Esophagus muscularis mucosa (tissue), 4 donors: ENCODE measurements around the gene SUMO3. TPM values are rescaled to one million over a fixed set of nuclear protein-coding genes. Genes with fewer than 3 reads are reported as not detected.

ENCODE experiments used
- DNase-seq: peaks from one replicate; pipeline ENCODE4 v3.0.0-alpha.2; 2017; ENCODE audit errors: extremely low spot score
- H3K27ac ChIP-seq, 4 donors: fragments of 200-600 bp; sonication (generic); replicated peaks in 1 of 4; 1 replicate in 3 of 4; 2 replicates in 1 of 4; pipeline ENCODE4 v1.5.1; 2016 to 2019; ENCODE audit warnings: mild to moderate bottlenecking in 1 of 4
- H3K27me3 ChIP-seq, 4 donors: fragments of 200-600 bp; sonication (generic); one replicate each; pipeline versions ENCODE4 v1.5.1 to v1.6.0; 2016 to 2019
- H3K36me3 ChIP-seq, 4 donors: fragments of 200-600 bp; sonication (generic); one replicate each; pipeline ENCODE4 v1.5.1; 2016 to 2019
- H3K4me1 ChIP-seq, 4 donors: fragments of 200-600 bp; sonication (generic); one replicate each; pipeline ENCODE4 v1.5.1; 2016 to 2019
- H3K4me3 ChIP-seq, 4 donors: fragments of 200-600 bp; sonication (generic); 1 replicate in 2 of 4; 2 replicates in 2 of 4; pipeline ENCODE4 v1.5.1; 2016 to 2019; ENCODE audit warnings: mild to moderate bottlenecking in 4 of 4, moderate library complexity in 1 of 4
- H3K9me3 ChIP-seq, 4 donors: fragments of 200-600 bp; sonication (generic); 1 replicate in 3 of 4; 2 replicates in 1 of 4; pipeline ENCODE4 v1.5.1; 2016 to 2019
- EP300 ChIP-seq: sonication (generic); formaldehyde crosslinking; IDR thresholded peaks from one replicate; pipeline ENCODE4 v1.6.1; 2017; ENCODE audit warnings: antibody characterized with exemption
- POLR2A ChIP-seq: fragments of 450-650 bp; IDR thresholded peaks from one replicate; pipeline ENCODE4 v1.6.1; 2017; ENCODE audit warnings: antibody characterized with exemption, moderate library complexity, mild to moderate bottlenecking, low read depth
- POLR2AphosphoS5 ChIP-seq, 2 donors: sonication (generic); formaldehyde crosslinking; IDR thresholded peaks; one replicate each; pipeline ENCODE4 v1.6.1; 2017; ENCODE audit warnings: antibody characterized with exemption in 2 of 2
- WGBS: methylation state at CpG from one replicate; pipeline ENCODE4 v1.1.5; 2018; 5-methylcytosine and 5-hydroxymethylcytosine counted together
- intact Hi-C: fragments of 100-400 bp; cut with DNase I; formaldehyde crosslinking; loops from one replicate; pipeline ENCODE4 v1.15.1; 2023
- total RNA-seq, 4 donors: library from RNA; depleted of rRNA; stranded (reverse); fragments of >200 nt; gene quantifications; one replicate each; pipeline versions ENCODE4 v1.1.0 to v1.2.1, GENCODE V29; 2016
- TF ChIP-seq, protein P1 (sequence below), 3 experiments: fragments of 200-600 bp in 2 of 3; fragments of 450-650 bp in 1 of 3; sonication (generic) in 2 of 3; IDR thresholded peaks; one replicate each; pipeline ENCODE4 v1.5.1; 2017 to 2019; ENCODE audit warnings: antibody characterized with exemption in 3 of 3, mild to moderate bottlenecking in 2 of 3, moderate library complexity in 1 of 3

Gene SUMO3
- total RNA-seq, 4 donors from 2014 or later, result 46.1 to 52.2 (median 48.6) TPM

DNA sequence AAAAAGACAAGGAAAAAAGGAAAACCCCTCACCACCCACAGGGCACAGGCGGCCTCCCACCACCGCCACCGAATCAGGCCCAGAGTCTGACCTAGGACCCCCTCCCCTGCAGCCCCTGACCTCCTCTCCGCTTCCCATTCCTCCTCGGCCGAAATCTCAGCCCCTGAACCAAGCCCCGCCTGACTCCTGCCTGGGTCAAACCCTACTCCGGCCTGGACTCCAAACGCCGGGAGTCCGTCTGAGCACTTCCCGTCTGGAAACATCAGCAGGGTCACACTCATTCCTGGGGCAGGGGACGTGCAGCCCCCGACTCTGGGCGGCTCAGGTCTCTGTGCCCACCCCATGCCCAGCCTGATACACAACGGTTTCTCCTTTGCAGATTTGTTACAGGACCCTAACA is 26.4 kb upstream of the SUMO3 start:
- peaks cover 8 to 15% (median 11%) of the 10 kb centered on the region in 4 donors for H3K36me3 ChIP-seq
- H3K27me3 ChIP-seq, result peaks cover 0 to 42% (median 3%) of the 10 kb centered on the region in 4 donors
- no peak for DNase-seq
- H3K4me3 ChIP-seq, result no peak overlapping the region
- no peak for TF ChIP-seq POLR2A
- TF ChIP-seq, protein P1, sequence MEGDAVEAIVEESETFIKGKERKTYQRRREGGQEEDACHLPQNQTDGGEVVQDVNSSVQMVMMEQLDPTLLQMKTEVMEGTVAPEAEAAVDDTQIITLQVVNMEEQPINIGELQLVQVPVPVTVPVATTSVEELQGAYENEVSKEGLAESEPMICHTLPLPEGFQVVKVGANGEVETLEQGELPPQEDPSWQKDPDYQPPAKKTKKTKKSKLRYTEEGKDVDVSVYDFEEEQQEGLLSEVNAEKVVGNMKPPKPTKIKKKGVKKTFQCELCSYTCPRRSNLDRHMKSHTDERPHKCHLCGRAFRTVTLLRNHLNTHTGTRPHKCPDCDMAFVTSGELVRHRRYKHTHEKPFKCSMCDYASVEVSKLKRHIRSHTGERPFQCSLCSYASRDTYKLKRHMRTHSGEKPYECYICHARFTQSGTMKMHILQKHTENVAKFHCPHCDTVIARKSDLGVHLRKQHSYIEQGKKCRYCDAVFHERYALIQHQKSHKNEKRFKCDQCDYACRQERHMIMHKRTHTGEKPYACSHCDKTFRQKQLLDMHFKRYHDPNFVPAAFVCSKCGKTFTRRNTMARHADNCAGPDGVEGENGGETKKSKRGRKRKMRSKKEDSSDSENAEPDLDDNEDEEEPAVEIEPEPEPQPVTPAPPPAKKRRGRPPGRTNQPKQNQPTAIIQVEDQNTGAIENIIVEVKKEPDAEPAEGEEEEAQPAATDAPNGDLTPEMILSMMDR (IDR thresholded peaks at IDR 0.05), result no peak
- TF ChIP-seq POLR2AphosphoS5 (IDR thresholded peaks at IDR 0.05), result no peak
- TF ChIP-seq EP300, result no peak
- 66% methylated on average over 14 of the region's 16 CpGs for WGBS
- no peaks in the 10 kb centered on the region for H3K9me3 ChIP-seq
- intact Hi-C loops, result no loop called here
- H3K4me1 ChIP-seq, result peaks cover 21 to 28% (median 23%) of the 10 kb centered on the region in 4 donors
- H3K27ac ChIP-seq, result no peak overlapping the region

DNA sequence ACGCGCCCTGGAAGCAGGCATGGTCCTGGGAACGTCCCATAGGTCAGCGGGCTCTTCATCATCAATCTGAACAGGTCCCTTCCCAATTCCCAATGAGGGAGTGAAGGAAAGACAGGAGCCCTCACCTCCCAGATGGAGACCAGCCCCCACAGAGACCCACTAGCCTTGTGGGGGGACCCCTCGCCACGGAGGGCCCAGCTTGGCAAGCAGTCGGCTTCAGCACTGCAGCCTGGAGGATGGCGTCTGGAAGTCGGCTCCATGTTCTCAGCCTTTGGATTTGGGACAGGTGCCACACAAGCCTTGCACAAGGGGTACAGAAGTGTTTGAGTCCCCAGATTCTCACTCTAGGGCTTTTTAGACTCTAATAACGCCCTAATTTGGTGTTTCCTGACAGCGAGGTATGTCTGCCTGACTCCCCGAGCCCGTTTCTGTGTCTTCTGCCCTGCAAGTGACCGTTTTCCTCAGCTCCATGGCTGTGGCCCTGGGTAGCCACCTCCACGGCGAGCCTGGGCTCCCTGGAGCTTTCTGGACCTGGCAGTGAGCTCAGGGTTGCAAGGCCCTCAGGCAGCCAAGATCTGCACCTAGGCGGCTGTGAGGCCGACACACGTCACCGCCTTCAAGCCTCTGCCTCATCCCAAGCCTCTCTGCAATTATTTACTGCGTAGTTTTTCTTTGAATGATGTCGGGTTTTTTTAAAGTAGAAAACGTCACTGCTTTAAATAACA is 25.0 kb upstream of the SUMO3 start:
- H3K36me3 ChIP-seq, result peaks cover 0 to 2% (median 0%) of the 10 kb centered on the region in 4 donors
- peaks cover 21 to 28% (median 23%) of the 10 kb centered on the region in 4 donors for H3K4me1 ChIP-seq
- peaks cover 0 to 42% (median 3%) of the 10 kb centered on the region in 4 donors for H3K27me3 ChIP-seq
- intact Hi-C loops, result no loop called here
- no peaks in the 10 kb centered on the region for H3K9me3 ChIP-seq
- no peak overlapping the region for H3K4me3 ChIP-seq
- DNase-seq, result no peak
- no peak overlapping the region for H3K27ac ChIP-seq
- 83% methylated on average over 18 of the region's 23 CpGs for WGBS
- TF ChIP-seq EP300 (no peak), POLR2A (no peak), POLR2AphosphoS5 (IDR thresholded peaks at IDR 0.05) (no peak)
- TF ChIP-seq, protein P1 (IDR thresholded peaks at IDR 0.05), result no peak

DNA sequence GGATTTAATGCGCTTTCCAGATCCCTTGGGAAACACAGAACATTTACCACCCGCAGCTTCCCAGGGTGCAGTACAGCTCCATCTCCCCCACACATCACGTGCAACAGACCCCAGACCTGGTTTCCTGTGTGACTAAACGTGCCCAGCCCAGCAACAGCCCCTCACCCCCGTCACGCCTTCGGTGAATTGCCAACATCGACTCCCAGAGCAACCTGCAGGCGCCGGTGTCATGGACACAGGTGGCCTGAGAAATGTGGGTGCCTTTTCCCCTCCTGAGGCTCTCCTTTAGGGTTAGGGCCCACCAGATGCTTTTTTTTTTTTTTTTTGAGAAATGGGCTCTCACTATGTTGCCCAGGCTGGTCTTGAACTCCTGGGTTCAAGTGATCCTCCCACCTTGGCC is 24.2 kb upstream of the SUMO3 start:
- DNase-seq, result no peak
- Histone ChIP-seq H3K36me3 (no peaks in the 10 kb centered on the region), H3K4me3 (no peak overlapping the region), H3K27me3 (peaks cover 0 to 42% (median 3%) of the 10 kb centered on the region in 4 donors), H3K9me3 (no peaks in the 10 kb centered on the region), H3K4me1 (peaks cover 18 to 22% (median 21%) of the 10 kb centered on the region in 4 donors), H3K27ac (no peak overlapping the region)
- TF ChIP-seq POLR2AphosphoS5 (IDR thresholded peaks at IDR 0.05) (no peak), POLR2A (no peak), EP300 (no peak)
- TF ChIP-seq, protein P1 (IDR thresholded peaks at IDR 0.05), result no peak
- intact Hi-C loops, result no loop called here
- 83% methylated on average over 10 of the region's 10 CpGs for WGBS

DNA sequence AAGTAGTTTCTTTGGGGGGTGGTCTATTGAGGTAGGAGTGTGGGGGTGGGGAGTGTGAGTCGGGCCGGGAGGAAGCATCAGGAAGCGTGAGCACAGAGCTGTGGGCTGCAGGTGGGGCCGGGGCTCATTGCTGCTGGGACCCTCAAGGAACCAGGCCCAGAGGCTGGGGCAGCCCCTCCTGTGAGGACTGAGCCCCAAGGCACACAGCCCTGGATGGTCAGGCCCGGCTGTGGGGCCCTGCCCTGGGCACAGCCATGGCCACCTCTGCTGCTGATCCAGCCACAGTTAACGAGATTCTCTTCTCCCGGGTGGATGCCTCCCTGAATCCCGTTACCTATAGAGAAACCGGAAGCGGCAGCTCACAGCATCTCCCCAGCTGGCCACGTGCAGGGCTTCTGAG is 22.9 kb upstream of the SUMO3 start:
- TF ChIP-seq, protein P1 (IDR thresholded peaks at IDR 0.05), result no peak
- no peak for TF ChIP-seq EP300
- H3K9me3 ChIP-seq, result no peaks in the 10 kb centered on the region
- WGBS, result 83% methylated on average over 9 of the region's 11 CpGs
- H3K27me3 ChIP-seq, result peaks cover 0 to 40% (median 3%) of the 10 kb centered on the region in 4 donors
- H3K4me1 ChIP-seq, result peaks cover 11 to 17% (median 16%) of the 10 kb centered on the region in 4 donors
- no peaks in the 10 kb centered on the region for H3K36me3 ChIP-seq
- no peak overlapping the region for H3K27ac ChIP-seq
- DNase-seq, result no peak
- H3K4me3 ChIP-seq, result no peak overlapping the region
- intact Hi-C loops, result no loop called here

DNA sequence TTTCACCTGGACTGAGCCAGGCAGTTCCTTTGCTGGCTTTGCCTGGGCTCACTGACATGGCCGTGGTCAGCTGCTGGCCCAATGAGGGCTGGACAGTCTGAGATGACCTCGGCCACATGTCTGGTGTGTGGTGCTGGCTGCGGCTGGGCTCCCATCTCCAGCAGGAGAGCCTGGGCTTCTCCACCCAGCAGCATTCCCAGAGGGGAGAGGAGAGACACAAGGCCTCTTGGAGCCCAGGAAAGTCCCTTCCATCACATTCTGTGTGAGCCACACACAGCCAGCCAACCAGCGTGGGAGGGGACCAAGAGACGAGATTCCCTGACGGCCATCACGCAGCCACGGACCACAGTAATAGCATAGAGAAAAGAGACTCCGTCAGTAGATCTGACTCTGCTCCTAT is 21.1 kb upstream of the SUMO3 start:
- peaks cover 0 to 26% (median 0%) of the 10 kb centered on the region in 4 donors for H3K27me3 ChIP-seq
- no peaks in the 10 kb centered on the region for H3K9me3 ChIP-seq
- no peak for TF ChIP-seq POLR2AphosphoS5 (IDR thresholded peaks at IDR 0.05)
- TF ChIP-seq EP300, result no peak
- TF ChIP-seq, protein P1 (IDR thresholded peaks at IDR 0.05), result no peak
- no peak for TF ChIP-seq POLR2A
- H3K36me3 ChIP-seq, result no peaks in the 10 kb centered on the region
- H3K4me3 ChIP-seq, result no peak overlapping the region
- H3K4me1 ChIP-seq, result peaks cover 5 to 10% (median 9%) of the 10 kb centered on the region in 4 donors
- H3K27ac ChIP-seq, result no peak overlapping the region
- 92% methylated on average over 6 of the region's 9 CpGs for WGBS
- no peak for DNase-seq
- intact Hi-C loops, result no loop called here
